CD4-positive, alpha-beta T cell treated with Interleukin-6 at 100 ng/mL for 8 hours (primary cell): ENCODE results near the gene STK11.

Source experiments
- DNase-seq: peaks from one replicate; pipeline ENCODE4 v3.0.0-alpha.2; 2020; ENCODE audit warnings: mixed read lengths, low spot score

Gene STK11

GRCh38 chr19:1226522-1227303 lies 21.1 kb downstream of the STK11 start:
- DNase-seq, result no peak

DNA sequence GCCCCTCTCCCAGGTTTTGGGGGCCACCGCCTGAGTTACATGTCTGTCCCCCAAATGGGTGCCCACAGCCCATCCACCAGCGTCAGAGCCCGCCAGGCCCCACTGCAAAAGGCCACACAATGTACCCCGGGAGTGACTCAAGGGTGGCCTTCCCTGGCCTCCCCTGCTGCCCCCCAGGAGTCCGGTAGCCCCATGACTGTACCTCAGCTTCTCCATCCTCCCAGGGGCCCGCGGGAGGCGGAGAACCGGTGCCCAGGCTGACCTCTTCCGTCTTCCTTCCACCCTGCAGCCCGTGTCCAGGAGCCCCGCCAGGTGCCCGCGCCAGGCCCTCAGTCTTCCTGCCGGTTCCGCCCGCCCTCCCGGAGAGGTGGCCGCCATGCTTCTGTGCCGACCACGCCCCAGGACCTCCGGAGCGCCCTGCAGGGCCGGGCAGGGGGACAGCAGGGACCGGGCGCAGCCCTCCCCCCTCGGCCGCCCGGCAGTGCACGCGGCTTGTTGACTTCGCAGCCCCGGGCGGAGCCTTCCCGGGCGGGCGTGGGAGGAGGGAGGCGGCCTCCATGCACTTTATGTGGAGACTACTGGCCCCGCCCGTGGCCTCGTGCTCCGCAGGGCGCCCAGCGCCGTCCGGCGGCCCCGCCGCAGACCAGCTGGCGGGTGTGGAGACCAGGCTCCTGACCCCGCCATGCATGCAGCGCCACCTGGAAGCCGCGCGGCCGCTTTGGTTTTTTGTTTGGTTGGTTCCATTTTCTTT lies 21.9 kb downstream of the STK11 start:
- no peak for DNase-seq

- DNase-seq, result no peak
Observed at GRCh38 chr19:1228161-1228957, 22.8 kb downstream of the STK11 start.

GRCh38 chr19:1229056-1229923 lies 23.7 kb downstream of the STK11 start:
- DNase-seq, result no peak

GRCh38 chr19:1229924-1230782 lies 24.6 kb downstream of the STK11 start:
- no peak for DNase-seq

GRCh38 chr19:1230783-1231489 lies 25.4 kb downstream of the STK11 start:
- DNase-seq, result no peak

GRCh38 chr19:1231729-1232637 lies 26.4 kb downstream of the STK11 start:
- no peak for DNase-seq

DNA sequence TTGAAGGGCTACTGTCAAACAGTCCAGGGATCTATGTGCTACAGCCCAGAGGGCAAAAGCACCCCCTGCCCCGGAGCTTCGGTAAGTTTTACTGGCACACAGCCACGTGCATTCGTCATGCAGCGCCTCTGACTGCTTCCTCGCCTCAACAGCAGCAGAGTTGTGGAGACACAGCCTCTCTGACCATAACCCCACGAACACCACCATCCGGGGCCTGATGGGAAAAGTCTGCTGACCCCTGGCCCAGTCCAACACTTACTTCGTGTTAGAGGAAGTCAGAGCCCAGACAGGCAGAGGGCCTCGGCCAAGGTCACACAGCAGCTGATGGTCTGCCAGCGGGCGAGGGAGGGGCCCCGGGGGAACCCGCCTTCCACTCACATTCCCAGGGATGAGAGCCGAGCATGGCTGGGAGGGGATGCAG lies 27.1 kb downstream of the STK11 start:
- DNase-seq, result no peak

GRCh38 chr19:1233115-1233667 lies 27.6 kb downstream of the STK11 start:
- DNase-seq, result no peak

DNA sequence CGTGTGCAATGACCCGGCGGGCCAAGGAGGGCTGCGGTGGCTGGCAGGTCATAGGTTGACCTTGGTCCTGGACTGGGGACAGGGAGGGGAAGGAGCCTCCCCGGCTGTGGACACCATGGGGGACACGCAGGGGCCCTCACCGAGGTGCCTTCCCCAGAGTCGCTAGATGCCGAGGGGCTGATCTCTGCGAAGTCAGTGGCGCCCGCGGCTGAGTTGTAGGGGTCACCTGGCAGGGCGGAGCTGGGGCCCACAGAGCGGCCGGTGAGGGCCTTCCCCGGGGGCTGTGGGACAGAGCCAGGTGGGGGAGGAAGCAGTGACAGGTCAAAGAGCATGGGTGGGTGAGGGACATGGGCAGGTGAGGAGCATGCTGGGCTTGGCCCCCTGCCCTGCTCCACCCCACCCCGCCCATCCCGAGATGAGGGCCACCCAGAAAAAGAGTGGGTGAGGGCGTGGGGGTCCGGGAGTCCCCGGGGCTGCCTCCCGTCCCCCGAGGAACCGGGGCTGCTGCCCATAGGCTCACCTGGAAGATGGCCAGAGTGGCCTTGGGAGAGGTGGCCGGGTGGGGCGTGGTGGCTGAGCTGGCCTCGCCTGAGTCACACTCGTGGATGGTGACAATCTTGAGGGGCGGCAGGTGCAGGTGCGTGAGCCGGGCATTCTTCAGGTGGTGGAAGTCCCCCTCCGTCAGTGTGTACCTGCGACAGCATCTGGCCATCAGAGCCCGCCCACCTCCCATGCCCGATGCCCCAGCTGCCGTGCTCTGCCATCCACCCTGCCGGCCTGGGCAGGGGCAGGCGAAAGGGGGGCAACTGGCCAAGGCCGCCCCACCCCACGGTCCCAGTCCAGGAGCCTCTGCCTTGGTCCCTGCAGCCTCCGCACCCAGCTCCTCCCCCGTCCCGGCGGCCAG lies 28.7 kb downstream of the STK11 start:
- DNase-seq, result no peak

- DNase-seq, result no peak
Observed at GRCh38 chr19:1234955-1235380, 29.4 kb downstream of the STK11 start.

- no peak for DNase-seq
Observed at GRCh38 chr19:1235625-1236538, 30.3 kb downstream of the STK11 start.

DNA sequence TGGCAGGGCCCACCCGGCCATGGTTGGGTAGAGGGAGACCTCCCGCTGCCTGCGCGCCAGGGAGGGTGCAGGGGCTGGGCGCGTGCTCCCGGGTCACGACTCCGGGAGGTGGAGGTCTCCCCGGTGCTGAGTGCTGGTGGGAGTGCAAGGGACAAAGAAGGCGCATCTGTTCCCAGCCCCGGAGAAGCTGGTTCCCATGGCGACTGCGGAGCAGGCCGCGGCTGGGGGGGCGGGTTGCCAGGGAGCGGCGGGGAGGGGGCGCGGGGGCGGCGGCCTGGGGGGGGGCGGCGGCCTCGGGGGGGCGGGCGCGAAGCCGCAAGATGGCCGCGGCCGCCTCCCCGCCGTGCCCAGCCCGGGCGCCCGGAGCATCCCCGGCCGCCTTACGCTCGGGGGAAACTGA lies 31.0 kb downstream of the STK11 start:
- DNase-seq, result no peak

DNA sequence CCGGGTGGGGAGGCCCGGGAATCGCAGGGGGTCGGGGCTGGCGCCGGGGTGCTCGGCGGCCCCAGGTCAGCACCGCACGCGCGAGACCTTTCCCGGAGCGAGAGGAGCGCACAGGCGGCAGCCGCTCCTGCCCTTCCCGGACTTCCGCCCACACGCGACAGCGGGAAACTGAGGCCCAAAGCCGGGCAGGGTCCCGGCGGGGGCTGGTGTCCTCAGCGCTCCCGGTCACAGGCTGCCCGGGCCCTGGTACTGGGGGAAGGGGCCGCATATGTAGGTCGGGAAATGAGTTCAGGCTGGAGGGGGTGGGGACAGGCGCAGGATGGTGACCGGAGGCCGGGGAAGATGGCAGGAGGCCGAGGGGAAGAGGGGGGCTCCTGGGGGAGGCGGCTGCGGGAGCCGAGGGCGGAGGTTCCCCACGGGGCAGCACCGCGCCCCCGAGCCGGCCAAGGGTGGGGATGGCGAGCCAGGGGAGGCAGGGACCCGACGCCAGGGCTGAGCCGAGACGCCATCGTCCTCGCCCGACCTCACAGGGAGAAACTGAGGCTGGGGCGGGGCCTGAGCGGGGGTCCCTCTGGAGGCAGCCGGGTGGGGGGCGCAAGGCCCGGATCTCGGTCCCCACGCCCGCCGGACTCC lies 31.6 kb downstream of the STK11 start:
- DNase-seq, result no peak

DNA sequence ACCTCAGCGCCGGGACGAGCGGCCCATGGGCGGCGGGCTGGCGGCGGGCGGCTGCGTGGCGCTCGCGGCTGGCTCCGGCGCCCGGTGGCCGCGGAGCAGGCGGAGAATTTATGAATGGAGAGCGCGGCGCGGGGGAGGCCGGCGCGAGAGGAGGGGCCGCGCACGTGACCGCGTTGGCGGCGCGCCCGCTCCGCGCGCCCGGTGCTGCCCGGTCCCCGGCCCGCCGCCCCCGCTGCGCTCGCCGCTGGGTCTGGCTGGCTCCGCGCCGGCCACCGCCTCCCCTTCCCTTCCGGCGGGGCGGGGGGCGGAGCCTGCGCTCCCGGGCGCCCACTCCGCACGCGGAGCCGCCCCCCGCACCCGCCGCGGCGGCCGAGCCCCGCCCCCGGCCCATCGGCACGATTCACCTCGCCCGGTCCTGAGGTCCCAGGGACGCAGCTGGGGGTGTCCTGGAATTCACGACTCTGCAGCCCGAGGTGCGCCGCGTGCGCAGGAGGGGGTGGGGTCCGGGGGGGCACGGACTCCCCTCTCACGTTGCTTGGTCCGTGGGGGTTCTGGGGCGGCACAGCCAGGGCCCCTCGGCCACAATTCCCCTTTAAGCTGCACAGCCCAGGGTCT lies 32.3 kb downstream of the STK11 start, which contains the start of gene CBARP:
CBARP (minus strand) TSS at position 252 of the 615 bp plus-strand sequence. CDS start 1,905 bp downstream, outside the sequence.
- no peak for DNase-seq
